Fibroblast of lung (primary cell): ENCODE results near the gene ARF4.

Experiments
- CTCF ChIP-seq, 2 donors: IDR thresholded peaks in 1 of 2; conservative IDR thresholded peaks in 1 of 2; 1 replicate in 1 of 2; 2 replicates in 1 of 2; pipeline ENCODE4 v1.5.1; 2011 to 2012; ENCODE audit warnings: low read length in 2 of 2, control low read depth in 1 of 2, inconsistent platforms in 1 of 2, low read depth in 1 of 2, mild to moderate bottlenecking in 1 of 2
- EZH2 ChIP-seq: IDR thresholded peaks from 2 replicates; pipeline ENCODE4 v1.5.1; 2012; ENCODE audit warnings: low read length, control low read depth, mild to moderate bottlenecking; ENCODE audit errors: missing control alignments

- no peak for TF ChIP-seq CTCF (conservative IDR thresholded peaks at IDR 0.05 in 1 of 2, IDR thresholded peaks at IDR 0.05 in 1 of 2; ENCODE audit: low read depth in 1 of 2, low read length in 2 of 2)
- no peak for TF ChIP-seq EZH2
These were observed 7.8 kb upstream of the ARF4 start for GRCh38 chr3:57604971-57605370.
